Loucy (cell line): ENCODE data around the gene CEP135.

Experiments used
- H2AFZ ChIP-seq: fragments of 200-600 bp; sonication (generic); 2 replicates; pipeline ENCODE4 v1.6.0; 2016; ENCODE audit warnings: antibody characterized with exemption, mild to moderate bottlenecking, low read length, moderate library complexity
- H3F3A ChIP-seq: fragments of 200-600 bp; 2 replicates; pipeline ENCODE4 v1.6.0; 2016; ENCODE audit warnings: antibody characterized with exemption, low read depth, mild to moderate bottlenecking
- H3K27me3 ChIP-seq: fragments of 200-600 bp; sonication (generic); 2 replicates; pipeline ENCODE4 v1.6.1; 2014; ENCODE audit warnings: low read length, mild to moderate bottlenecking; ENCODE audit not compliant: insufficient read depth, poor library complexity, severe bottlenecking
- H3K36me3 ChIP-seq: fragments of 200-600 bp; sonication (generic); 2 replicates; pipeline ENCODE4 v1.6.1; 2016; ENCODE audit warnings: low read length; ENCODE audit not compliant: insufficient read depth
- H3K4me1 ChIP-seq: fragments of 200-600 bp; sonication (generic); 2 replicates; pipeline ENCODE4 v1.5.1; 2014; ENCODE audit warnings: low read length, mild to moderate bottlenecking; ENCODE audit not compliant: insufficient read depth, poor library complexity, severe bottlenecking
- H3K4me2 ChIP-seq: fragments of 200-600 bp; sonication (generic); 2 replicates; pipeline ENCODE4 v1.6.0; 2014; ENCODE audit warnings: antibody characterized with exemption, low read length, low read depth, mild to moderate bottlenecking; ENCODE audit not compliant: poor library complexity, severe bottlenecking
- H3K4me3 ChIP-seq: fragments of 200-600 bp; sonication (generic); 2 replicates; pipeline ENCODE4 v1.5.1; 2014; ENCODE audit warnings: low read length, mild to moderate bottlenecking, mixed read lengths; ENCODE audit not compliant: poor library complexity, severe bottlenecking
- H3K79me2 ChIP-seq: fragments of 200-600 bp; sonication (generic); 2 replicates; pipeline ENCODE4 v1.6.1; 2014; ENCODE audit warnings: low read length; ENCODE audit not compliant: insufficient read depth
- H3K9ac ChIP-seq: fragments of 200-600 bp; sonication (generic); 2 replicates; pipeline ENCODE4 v1.6.0; 2014; ENCODE audit warnings: mild to moderate bottlenecking, low read depth, low read length, moderate library complexity; ENCODE audit not compliant: poor library complexity, severe bottlenecking
- H3K9me2 ChIP-seq: fragments of 200-600 bp; sonication (generic); replicated peaks from 2 replicates; pipeline ENCODE4 v1.6.1; 2016; ENCODE audit warnings: low read depth, low read length, mixed read lengths
- H3K9me3 ChIP-seq: fragments of 200-600 bp; sonication (generic); 2 replicates; pipeline ENCODE4 v1.6.1; 2014; ENCODE audit warnings: mild to moderate bottlenecking, antibody characterized with exemption, low read length, low read depth; ENCODE audit not compliant: insufficient read depth
- H4K20me1 ChIP-seq: fragments of 200-600 bp; sonication (generic); 2 replicates; pipeline ENCODE4 v1.6.0; 2014; ENCODE audit warnings: antibody characterized with exemption, low read length, mild to moderate bottlenecking; ENCODE audit not compliant: insufficient read depth, poor library complexity, severe bottlenecking
- CTCF ChIP-seq: fragments of 200-600 bp; sonication (generic); conservative IDR thresholded peaks from 2 replicates; pipeline ENCODE4 v1.5.1; 2014; ENCODE audit warnings: mild to moderate bottlenecking, antibody characterized with exemption, low read length
- EZH2phosphoT487 ChIP-seq: fragments of 200-600 bp; IDR thresholded peaks from 2 replicates; pipeline ENCODE4 v1.6.1; 2018; ENCODE audit warnings: antibody characterized with exemption, mild to moderate bottlenecking, moderate library complexity, borderline replicate concordance

Gene CEP135

GRCh38 chr4:56004235-56004634 is 55.5 kb downstream of the CEP135 start:
- no peaks in the 10 kb centered on the region for H4K20me1 ChIP-seq
- peaks cover 8% of the 10 kb centered on the region for H3K4me1 ChIP-seq
- H3K4me3 ChIP-seq, result no peak overlapping the region
- no peaks in the 10 kb centered on the region for H3K27me3 ChIP-seq
- H3K9me3 ChIP-seq, result no peaks in the 10 kb centered on the region
- TF ChIP-seq CTCF (no peak), EZH2phosphoT487 (no peak)
- H3K79me2 ChIP-seq, result no peaks in the 10 kb centered on the region
- no peaks in the 10 kb centered on the region for H3K9me2 ChIP-seq
- H2AFZ ChIP-seq, result no peak overlapping the region
- no peaks in the 10 kb centered on the region for H3F3A ChIP-seq
- no peak overlapping the region for H3K9ac ChIP-seq
- no peak overlapping the region for H3K4me2 ChIP-seq
- peaks cover 41% of the 10 kb centered on the region; the same call in 1 of the 2 replicates for H3K36me3 ChIP-seq

GRCh38 chr4:56007154-56007553 is 58.4 kb downstream of the CEP135 start:
- Histone ChIP-seq H3K9me2 (no peaks in the 10 kb centered on the region), H3F3A (no peaks in the 10 kb centered on the region), H3K79me2 (no peaks in the 10 kb centered on the region), H3K4me2 (no peak overlapping the region), H3K4me3 (no peak overlapping the region), H2AFZ (no peak overlapping the region), H3K9me3 (no peaks in the 10 kb centered on the region), H3K4me1 (peaks cover 8% of the 10 kb centered on the region), H3K36me3 (peaks cover 49% of the 10 kb centered on the region; the same call in 1 of the 2 replicates), H3K9ac (no peak overlapping the region), H4K20me1 (no peaks in the 10 kb centered on the region), H3K27me3 (no peaks in the 10 kb centered on the region)
- TF ChIP-seq CTCF (no peak), EZH2phosphoT487 (no peak)

GRCh38 chr4:56008206-56008605 is 59.5 kb downstream of the CEP135 start:
- Histone ChIP-seq H3K9me2 (no peaks in the 10 kb centered on the region), H3K4me3 (no peak overlapping the region), H3K36me3 (peaks cover 59% of the 10 kb centered on the region; the same call in 1 of the 2 replicates), H4K20me1 (no peaks in the 10 kb centered on the region), H3K4me2 (no peak overlapping the region), H3F3A (no peaks in the 10 kb centered on the region), H2AFZ (no peak overlapping the region), H3K4me1 (peaks cover 8% of the 10 kb centered on the region), H3K9ac (no peak overlapping the region), H3K27me3 (no peaks in the 10 kb centered on the region), H3K9me3 (no peaks in the 10 kb centered on the region), H3K79me2 (no peaks in the 10 kb centered on the region)
- no peak for TF ChIP-seq CTCF
- TF ChIP-seq EZH2phosphoT487, result no peak
